ENCODE results near the gene ASTL. TPM values are rescaled to one million over a fixed set of nuclear protein-coding genes. Genes with fewer than 3 reads are reported as not detected.

The ASTL gene
- total RNA-seq, 1 donor from 2014 or later, result not detected

GRCh38 chr2:96145848-96146152, 7.5 kb upstream of the ASTL start:
- Mint-ChIP-seq H3K27me3 (ENCODE audit: insufficient read depth, low read depth) (peaks cover 19% of the 10 kb centered on the region), H3K36me3 (no peaks in the 10 kb centered on the region), H3K4me1 (peaks cover 18% of the 10 kb centered on the region), H3K9me3 (no peaks in the 10 kb centered on the region), H3K27ac (no peak overlapping the region), H3K4me3 (peak overlapping the region; percentile 75)
- TF ChIP-seq EZH2phosphoT487 (IDR thresholded peaks at IDR 0.05), result no peak
- no peak for TF ChIP-seq CTCF (IDR thresholded peaks at IDR 0.05)
- TF ChIP-seq EZH2 (IDR thresholded peaks at IDR 0.05), result no peak
- Histone ChIP-seq H3K36me3 (no peaks in the 10 kb centered on the region), H3K79me2 (ENCODE audit: low read depth) (no peaks in the 10 kb centered on the region), H3K4me1 (peaks cover 15% of the 10 kb centered on the region), H4K20me1 (ENCODE audit: low read depth) (no peaks in the 10 kb centered on the region), H2AFZ (replicated peaks) (no peak overlapping the region), H3K27me3 (peaks cover 39% of the 10 kb centered on the region), H3K4me3 (no peak overlapping the region), H3K9ac (no peak overlapping the region), H3F3A (ENCODE audit: low read depth) (no peaks in the 10 kb centered on the region), H3K9me3 (ENCODE audit: low read depth) (no peaks in the 10 kb centered on the region), H3K27ac (no peak overlapping the region), H3K4me2 (peak overlapping the region; percentile 70)
- no peak for DNase-seq (ENCODE audit: low spot score)

GRCh38 chr2:96145036-96145847, 6.9 kb upstream of the ASTL start, which contains the start of gene DUSP2:
DUSP2 (minus strand) TSS chr2:96145440; CDS start chr2:96145354, 86 bp downstream.
- Histone ChIP-seq H3K79me2 (ENCODE audit: low read depth) (no peaks in the 10 kb centered on the region), H3K27ac (no peak within 1 kb of the TSS), H2AFZ (replicated peaks) (peak within 1 kb of the TSS; percentile 85), H4K20me1 (ENCODE audit: low read depth) (no peaks in the 10 kb centered on the region), H3K27me3 (peaks cover 39% of the 10 kb centered on the region), H3K9ac (no peak within 1 kb of the TSS), H3K9me3 (ENCODE audit: low read depth) (no peaks in the 10 kb centered on the region), H3K36me3 (no peaks in the 10 kb centered on the region), H3K4me3 (peak within 1 kb of the TSS; percentile 41), H3K4me1 (peaks cover 15% of the 10 kb centered on the region), H3K4me2 (peak within 1 kb of the TSS; percentile 70), H3F3A (ENCODE audit: low read depth) (no peaks in the 10 kb centered on the region)
- Mint-ChIP-seq H3K9me3 (no peaks in the 10 kb centered on the region), H3K27ac (no peak within 1 kb of the TSS), H3K4me3 (peak within 1 kb of the TSS; percentile 80), H3K4me1 (peaks cover 18% of the 10 kb centered on the region), H3K27me3 (ENCODE audit: insufficient read depth, low read depth) (peaks cover 19% of the 10 kb centered on the region), H3K36me3 (no peaks in the 10 kb centered on the region)
- peak; percentile 81 for DNase-seq (ENCODE audit: low spot score)
- TF ChIP-seq CTCF (IDR thresholded peaks at IDR 0.05) (no peak), EZH2 (IDR thresholded peaks at IDR 0.05) (peak; percentile 72)

GRCh38 chr2:96144481-96145035, 6.3 kb upstream of the ASTL start:
- no peaks in the 10 kb centered on the region for H3K9me3 ChIP-seq (ENCODE audit: low read depth)
- H3K9ac ChIP-seq, result no peak overlapping the region
- DNase-seq (ENCODE audit: low spot score), result no peak
- Mint-ChIP-seq H3K36me3 (no peaks in the 10 kb centered on the region), H3K4me1 (peaks cover 18% of the 10 kb centered on the region), H3K9me3 (no peaks in the 10 kb centered on the region), H3K27ac (no peak overlapping the region), H3K4me3 (peak overlapping the region; percentile 80), H3K27me3 (ENCODE audit: insufficient read depth, low read depth) (peaks cover 17% of the 10 kb centered on the region)
- no peak overlapping the region for H3K27ac ChIP-seq
- TF ChIP-seq EZH2phosphoT487 (IDR thresholded peaks at IDR 0.05) (peak; percentile 55), EZH2 (IDR thresholded peaks at IDR 0.05) (peak; percentile 72), CTCF (IDR thresholded peaks at IDR 0.05) (no peak)
- peaks cover 15% of the 10 kb centered on the region for H3K4me1 ChIP-seq
- H3K79me2 ChIP-seq (ENCODE audit: low read depth), result no peaks in the 10 kb centered on the region
- H4K20me1 ChIP-seq (ENCODE audit: low read depth), result no peaks in the 10 kb centered on the region
- H3K4me3 ChIP-seq, result peak overlapping the region; percentile 41
- H3F3A ChIP-seq (ENCODE audit: low read depth), result no peaks in the 10 kb centered on the region
- no peaks in the 10 kb centered on the region for H3K36me3 ChIP-seq
- H3K27me3 ChIP-seq, result peaks cover 39% of the 10 kb centered on the region
- H3K4me2 ChIP-seq, result peak overlapping the region; percentile 70
- H2AFZ ChIP-seq (replicated peaks), result peak overlapping the region; percentile 85

Data from neural progenitor cell (in vitro differentiated cells).